Measurements from ENCODE around the gene APBA1. TPM values are rescaled to one million over a fixed set of nuclear protein-coding genes. Genes with fewer than 3 reads are reported as not detected.

APBA1 gene
- total and polyA plus RNA-seq, 2 of the 4 experiments (the other 2 are of a cell fraction), result 3.8 to 5.1 TPM

DNA sequence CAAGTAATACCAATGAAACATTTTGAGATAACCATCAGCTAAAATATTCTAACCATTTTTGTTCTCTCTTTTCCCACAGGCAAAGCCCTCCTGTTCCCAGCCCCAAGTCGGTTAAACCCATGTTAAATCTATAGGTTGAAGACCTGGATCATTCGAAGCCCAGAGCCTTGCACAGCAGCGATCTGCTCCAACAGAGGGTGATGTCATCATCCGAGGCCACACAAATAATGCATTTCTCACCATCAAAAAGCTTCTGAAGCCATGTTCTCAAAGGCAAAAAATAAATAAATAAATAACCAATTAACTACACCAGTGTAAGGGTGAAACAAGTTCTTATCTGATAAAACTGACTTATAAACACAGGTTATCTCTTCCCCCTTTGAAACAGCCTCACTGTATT is 178.0 kb downstream of the APBA1 start:
- no CpG with 5 or more reads among the region's 4 CpGs for WGBS, 2 experiments (ENCODE audit: extremely low coverage in 2 of 2, insufficient read length in 1 of 2)
- ChIA-PET CTCF (interaction anchor here (0.7 kb wide), 1 partner anchor 10 kb away, joined by 3 read pairs; no protein-coding TSS in a partner anchor), POLR2A (ENCODE audit: unreplicated experiment) (no interaction called here)
- Histone ChIP-seq H3K4me2 (ENCODE audit: low read depth, low read length) (no peak overlapping the region), H2BK120ac (ENCODE audit: low read depth, low read length) (no peak overlapping the region), H4K5ac (ENCODE audit: low read depth, low read length) (no peak overlapping the region), H2AK9ac (replicated peaks; ENCODE audit: low read depth, low read length, poor library complexity) (no peak overlapping the region), H4K20me1 (ENCODE audit: insufficient read depth, low read length) (0 out of 2 replicates have a peak, but pooled peaks cover 4% of the 10 kb centered on the region), H3K9ac (ENCODE audit: low read depth, low read length) (no peak overlapping the region), H4K91ac (ENCODE audit: insufficient read depth, low read depth, low read length) (no peak overlapping the region), H3K4me3 (ENCODE audit: insufficient read depth, low read depth, low read length) (no peak overlapping the region), H4K8ac (ENCODE audit: low read depth in 2 of 2, low read length in 2 of 2) (no peak overlapping the region), H2AK5ac (ENCODE audit: low read depth, low read length) (no peak overlapping the region), H3K36me3 (ENCODE audit: control insufficient read depth, insufficient read depth, low read length) (no peaks in the 10 kb centered on the region), H3K79me1 (ENCODE audit: low read depth in 1 of 2, low read length in 2 of 2) (no peaks in the 10 kb centered on the region), H3K23ac (ENCODE audit: low read depth, low read length) (no peak overlapping the region), H3K27ac (ENCODE audit: insufficient read depth, low read length) (no peak overlapping the region), H2BK15ac (ENCODE audit: low read depth, low read length) (no peak overlapping the region), H3K18ac (ENCODE audit: low read depth, low read length) (no peak overlapping the region), H2AFZ (replicated peaks; ENCODE audit: low read length, poor library complexity) (no peak overlapping the region), H2BK5ac (ENCODE audit: low read depth, low read length, poor library complexity, severe bottlenecking) (no peak overlapping the region), H3K9me1 (ENCODE audit: insufficient read depth, low read length) (no peaks in the 10 kb centered on the region; the same call in 1 of the 2 replicates), H3K4ac (ENCODE audit: low read depth, low read length) (no peak overlapping the region), H3K9me3 (ENCODE audit: control insufficient read depth, insufficient read depth, low read length) (no peaks in the 10 kb centered on the region), H3K4me1 (ENCODE audit: control insufficient read depth, insufficient read depth, low read length) (no peaks in the 10 kb centered on the region), H3K56ac (ENCODE audit: extremely low read depth, insufficient read depth, low read length) (no peak overlapping the region), H3K27me3 (ENCODE audit: control insufficient read depth, insufficient read depth, low read length) (no peaks in the 10 kb centered on the region), H3K14ac (replicated peaks; ENCODE audit: low read depth, low read length) (no peak overlapping the region), H2BK20ac (ENCODE audit: low read depth, low read length) (no peak overlapping the region)
- DNase-seq, result no peak
- intact Hi-C loops (cut with micrococcal nuclease), result no loop called here
- no TSS peak for BruUV-seq (replicated peaks)
- ATAC-seq (ENCODE audit: low read depth), result no peak
- dilution Hi-C loops (cut with HindIII; ENCODE audit: low sequenced_read_pairs, unreplicated experiment), result no loop called here
- TF ChIP-seq CHD1 (IDR thresholded peaks at IDR 0.05; ENCODE audit: low read depth, low read length), result no peak
- TF ChIP-seq BHLHE40 (IDR thresholded peaks at IDR 0.05; ENCODE audit: low read depth, low read length), result no peak
- no peak for TF ChIP-seq RCOR1 (IDR thresholded peaks at IDR 0.05; ENCODE audit: insufficient replicate concordance, low read length)
- TF ChIP-seq, protein P1, sequence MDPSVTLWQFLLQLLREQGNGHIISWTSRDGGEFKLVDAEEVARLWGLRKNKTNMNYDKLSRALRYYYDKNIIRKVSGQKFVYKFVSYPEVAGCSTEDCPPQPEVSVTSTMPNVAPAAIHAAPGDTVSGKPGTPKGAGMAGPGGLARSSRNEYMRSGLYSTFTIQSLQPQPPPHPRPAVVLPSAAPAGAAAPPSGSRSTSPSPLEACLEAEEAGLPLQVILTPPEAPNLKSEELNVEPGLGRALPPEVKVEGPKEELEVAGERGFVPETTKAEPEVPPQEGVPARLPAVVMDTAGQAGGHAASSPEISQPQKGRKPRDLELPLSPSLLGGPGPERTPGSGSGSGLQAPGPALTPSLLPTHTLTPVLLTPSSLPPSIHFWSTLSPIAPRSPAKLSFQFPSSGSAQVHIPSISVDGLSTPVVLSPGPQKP (IDR thresholded peaks at IDR 0.05; ENCODE audit: borderline replicate concordance, low read depth, low read length), result no peak
- TF ChIP-seq MXI1 (IDR thresholded peaks at IDR 0.05; ENCODE audit: borderline replicate concordance, low read depth, low read length), result no peak
- TF ChIP-seq NFE2L2 (IDR thresholded peaks at IDR 0.05; ENCODE audit: low read depth, low read length), result no peak
- TF ChIP-seq, protein P2, sequence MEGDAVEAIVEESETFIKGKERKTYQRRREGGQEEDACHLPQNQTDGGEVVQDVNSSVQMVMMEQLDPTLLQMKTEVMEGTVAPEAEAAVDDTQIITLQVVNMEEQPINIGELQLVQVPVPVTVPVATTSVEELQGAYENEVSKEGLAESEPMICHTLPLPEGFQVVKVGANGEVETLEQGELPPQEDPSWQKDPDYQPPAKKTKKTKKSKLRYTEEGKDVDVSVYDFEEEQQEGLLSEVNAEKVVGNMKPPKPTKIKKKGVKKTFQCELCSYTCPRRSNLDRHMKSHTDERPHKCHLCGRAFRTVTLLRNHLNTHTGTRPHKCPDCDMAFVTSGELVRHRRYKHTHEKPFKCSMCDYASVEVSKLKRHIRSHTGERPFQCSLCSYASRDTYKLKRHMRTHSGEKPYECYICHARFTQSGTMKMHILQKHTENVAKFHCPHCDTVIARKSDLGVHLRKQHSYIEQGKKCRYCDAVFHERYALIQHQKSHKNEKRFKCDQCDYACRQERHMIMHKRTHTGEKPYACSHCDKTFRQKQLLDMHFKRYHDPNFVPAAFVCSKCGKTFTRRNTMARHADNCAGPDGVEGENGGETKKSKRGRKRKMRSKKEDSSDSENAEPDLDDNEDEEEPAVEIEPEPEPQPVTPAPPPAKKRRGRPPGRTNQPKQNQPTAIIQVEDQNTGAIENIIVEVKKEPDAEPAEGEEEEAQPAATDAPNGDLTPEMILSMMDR (conservative IDR thresholded peaks at IDR 0.05; ENCODE audit: low read depth, low read length), result no peak
- TF ChIP-seq MAZ (IDR thresholded peaks at IDR 0.05; ENCODE audit: borderline replicate concordance, low read depth, low read length), result no peak
- no peak for TF ChIP-seq SMC3 (IDR thresholded peaks at IDR 0.05; ENCODE audit: low read depth, low read length)
- no peak for TF ChIP-seq MAFK (IDR thresholded peaks at IDR 0.05; ENCODE audit: low read depth, low read length)
- TF ChIP-seq FOS (IDR thresholded peaks at IDR 0.05; ENCODE audit: low read depth, low read length), result no peak
- TF ChIP-seq POLR2A (IDR thresholded peaks at IDR 0.05; ENCODE audit: low read depth, low read length), result no peak
- no peak for TF ChIP-seq CEBPB (IDR thresholded peaks at IDR 0.05; ENCODE audit: low read depth, low read length)
- no peak for TF ChIP-seq RAD21 (IDR thresholded peaks at IDR 0.05; ENCODE audit: low read length)
- in situ Hi-C loops (cut with MboI; ENCODE audit: low sequenced_read_pairs), result no loop called here

Measured in IMR-90 (cell line).